Endometrium (tissue), 2 donors: ENCODE results near the gene TXN2.
A peak's percentile ranks its signal among the peaks of the same experiment; 100 is the strongest.

Experiments used
- FAIRE-seq: peaks from 2 replicates; lab custom pipeline; 2012; peaks lifted over from hg19 to GRCh38; lab: Jason Lieb, UNC
- donor health status: control.
- donor health status: control.

The TXN2 gene

GRCh38 chr22:36486619-36487384, 5.4 kb upstream of the TXN2 start:
- FAIRE-seq, result no peak

DNA sequence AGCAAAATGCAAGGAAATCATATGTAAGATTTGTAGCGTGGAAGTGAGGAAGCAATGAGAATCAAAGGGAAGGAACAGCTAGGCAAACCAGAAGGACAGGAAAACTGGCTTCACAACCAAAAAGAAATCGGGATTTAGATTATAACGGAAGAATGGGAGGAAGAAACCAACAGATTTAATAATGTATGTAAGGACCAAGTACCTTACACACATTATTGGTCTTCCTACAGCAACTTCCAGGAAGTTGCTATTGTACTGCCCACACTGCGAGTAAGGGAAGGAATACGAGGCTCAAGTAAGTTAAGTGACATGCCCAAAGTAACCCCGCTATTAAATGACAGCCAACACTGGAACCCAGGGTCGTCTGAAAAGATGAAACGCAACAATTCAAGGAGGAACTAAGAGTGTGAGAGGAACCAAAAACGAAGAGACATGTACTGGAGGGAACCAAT, 473 bp downstream of the TXN2 start:
- no peak for FAIRE-seq

DNA sequence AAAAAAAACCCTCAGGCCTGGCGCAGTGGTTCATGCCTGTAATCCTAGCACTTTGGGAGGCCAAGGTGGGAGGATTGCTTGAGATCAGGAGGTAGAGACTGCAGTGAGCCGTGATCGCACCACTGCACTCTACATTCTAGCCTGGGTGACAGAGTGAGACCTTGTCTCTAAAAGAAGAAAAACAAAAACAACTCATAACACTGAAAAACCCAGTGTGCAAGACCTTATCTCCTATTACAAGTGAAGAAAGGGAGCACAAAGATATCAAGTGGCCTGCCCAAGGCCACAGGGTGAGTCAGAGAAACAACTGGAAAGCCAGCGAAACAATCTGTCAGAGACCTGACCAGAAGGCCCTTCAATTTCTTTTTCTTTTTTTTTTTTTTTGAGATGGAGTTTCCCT, 2.5 kb downstream of the TXN2 start:
- no peak for FAIRE-seq

DNA sequence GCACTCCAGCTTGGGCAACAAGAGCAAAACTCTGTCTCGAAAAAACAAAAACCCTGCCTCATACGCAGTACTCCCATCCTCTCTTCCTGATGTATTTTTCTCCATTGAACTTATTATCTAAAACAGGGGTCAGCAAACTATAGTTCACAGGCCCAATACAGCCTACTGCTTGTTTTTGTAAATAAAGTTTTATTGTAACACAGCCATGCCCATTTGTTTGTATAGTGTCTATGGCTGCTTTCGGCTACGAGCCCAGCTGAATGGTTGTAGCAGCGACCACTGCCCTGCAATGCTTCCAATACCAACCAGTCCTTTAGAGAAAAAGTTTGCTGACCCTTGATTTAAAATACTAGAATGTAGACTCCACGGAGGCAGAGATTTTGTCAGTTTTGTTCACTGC, 6.1 kb downstream of the TXN2 start:
- no peak for FAIRE-seq

- FAIRE-seq, result no peak
Observed at GRCh38 chr22:36472689-36473088, 8.8 kb downstream of the TXN2 start.

- FAIRE-seq, result no peak
Observed at GRCh38 chr22:36471341-36471821, 10.1 kb downstream of the TXN2 start.

DNA sequence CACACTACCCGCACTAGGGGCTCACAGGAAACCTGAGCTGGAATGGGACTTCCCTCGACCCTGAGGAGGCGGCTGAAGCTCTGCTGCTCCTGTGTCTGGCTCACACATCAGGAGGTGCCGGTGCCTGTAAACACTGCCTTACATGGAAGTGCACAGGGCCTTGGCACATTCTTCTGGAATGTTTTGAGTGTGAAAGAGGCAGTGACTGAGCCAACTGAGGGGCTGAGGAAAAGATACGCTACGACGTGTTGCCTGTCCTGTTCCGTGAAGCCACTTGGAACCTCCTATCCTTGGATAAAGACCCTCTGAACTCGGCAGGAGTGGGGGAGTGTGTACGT, 10.5 kb downstream of the TXN2 start:
- no peak for FAIRE-seq

- peak; percentile 39 for FAIRE-seq
Observed at GRCh38 chr22:36470162-36470993, 11.1 kb downstream of the TXN2 start.

- FAIRE-seq, result no peak
Observed at GRCh38 chr22:36469094-36469710, 12.2 kb downstream of the TXN2 start.

- no peak for FAIRE-seq
Observed at GRCh38 chr22:36467946-36468345, 13.5 kb downstream of the TXN2 start.

DNA sequence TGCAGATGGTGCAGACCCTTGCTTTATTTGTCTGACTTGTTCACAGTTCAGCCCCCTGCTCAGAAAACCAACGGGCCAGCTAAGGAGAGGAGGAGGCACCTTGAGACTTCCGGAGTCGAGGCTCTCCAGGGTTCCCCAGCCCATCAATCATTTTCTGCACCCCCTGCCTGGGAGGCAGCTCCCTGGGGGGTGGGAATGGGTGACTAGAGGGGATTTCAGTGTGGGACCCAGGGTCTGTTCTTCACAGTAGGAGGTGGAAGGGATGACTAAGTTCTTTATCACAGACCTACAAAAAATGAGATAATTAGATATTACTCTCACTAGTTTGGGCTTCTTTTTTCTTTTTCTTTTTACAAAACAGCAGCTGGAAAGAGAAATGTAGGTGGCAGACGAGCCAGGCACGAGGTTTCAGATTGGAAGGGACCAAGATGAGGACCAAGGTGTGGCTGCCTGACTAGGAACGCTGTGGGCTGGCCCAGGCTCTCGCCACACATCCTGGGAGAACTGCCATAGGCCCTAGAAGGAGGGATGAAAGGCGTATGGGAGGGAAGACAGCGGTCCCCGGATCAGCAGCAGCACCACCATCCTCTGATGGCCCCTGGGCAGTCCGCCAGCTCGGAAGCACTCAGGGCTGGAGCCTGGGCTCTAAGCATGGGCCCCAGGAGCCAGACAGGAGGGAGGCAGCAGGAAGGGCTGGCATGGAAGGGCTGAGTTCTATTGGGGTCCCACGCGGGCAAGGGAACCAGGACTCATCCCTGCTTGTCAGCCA, 14.2 kb downstream of the TXN2 start:
- FAIRE-seq, result no peak

- FAIRE-seq, result no peak
Observed at GRCh38 chr22:36466258-36466657, 15.2 kb downstream of the TXN2 start.

- FAIRE-seq, result no peak
Observed at GRCh38 chr22:36465232-36466021, 16.0 kb downstream of the TXN2 start.

DNA sequence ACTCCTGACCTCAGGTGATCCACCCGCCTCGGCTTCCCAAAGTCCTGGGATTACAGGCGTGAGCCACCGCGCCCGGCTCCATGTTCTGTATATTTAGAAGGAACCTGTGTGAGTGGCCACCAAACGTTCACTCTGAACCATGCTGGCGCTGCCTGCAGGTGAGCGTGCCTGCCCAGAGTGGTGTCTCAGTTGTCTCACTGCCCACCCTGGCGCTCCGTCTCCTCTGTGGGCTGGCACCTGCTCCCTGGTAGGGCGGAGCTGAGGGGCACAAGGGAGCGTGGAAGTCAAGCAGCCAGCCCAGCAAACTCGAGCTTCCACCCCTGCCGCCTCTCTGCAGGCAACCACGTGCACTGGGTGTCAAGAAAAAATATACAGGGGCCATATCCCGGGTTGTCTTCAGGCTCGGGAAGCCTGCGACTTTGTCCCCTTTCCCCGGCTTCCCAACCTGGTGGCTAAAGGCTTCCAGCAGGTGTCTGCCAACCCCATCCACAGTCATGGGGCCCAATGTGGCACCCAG, 16.7 kb downstream of the TXN2 start:
- no peak for FAIRE-seq

DNA sequence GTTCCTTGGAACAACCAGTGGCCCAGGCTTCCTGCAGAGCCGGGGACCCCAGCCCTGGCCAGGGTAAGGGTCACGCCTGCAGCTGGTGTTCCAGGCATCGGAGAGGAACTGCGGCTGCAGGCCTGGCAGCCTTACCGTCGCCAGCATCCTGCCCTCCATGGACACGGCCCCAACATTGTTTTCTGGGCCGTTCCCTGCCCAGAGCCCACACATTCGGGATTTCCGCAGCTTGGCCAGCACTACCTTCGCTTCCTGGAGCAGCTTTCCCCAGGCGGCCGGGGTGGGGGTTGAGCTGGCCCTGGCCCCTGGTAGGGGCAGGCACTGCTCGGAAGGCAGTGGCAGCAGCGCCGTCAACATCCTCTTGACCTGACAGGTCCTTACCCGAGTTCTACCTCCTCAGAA, 17.7 kb downstream of the TXN2 start:
- no peak for FAIRE-seq

DNA sequence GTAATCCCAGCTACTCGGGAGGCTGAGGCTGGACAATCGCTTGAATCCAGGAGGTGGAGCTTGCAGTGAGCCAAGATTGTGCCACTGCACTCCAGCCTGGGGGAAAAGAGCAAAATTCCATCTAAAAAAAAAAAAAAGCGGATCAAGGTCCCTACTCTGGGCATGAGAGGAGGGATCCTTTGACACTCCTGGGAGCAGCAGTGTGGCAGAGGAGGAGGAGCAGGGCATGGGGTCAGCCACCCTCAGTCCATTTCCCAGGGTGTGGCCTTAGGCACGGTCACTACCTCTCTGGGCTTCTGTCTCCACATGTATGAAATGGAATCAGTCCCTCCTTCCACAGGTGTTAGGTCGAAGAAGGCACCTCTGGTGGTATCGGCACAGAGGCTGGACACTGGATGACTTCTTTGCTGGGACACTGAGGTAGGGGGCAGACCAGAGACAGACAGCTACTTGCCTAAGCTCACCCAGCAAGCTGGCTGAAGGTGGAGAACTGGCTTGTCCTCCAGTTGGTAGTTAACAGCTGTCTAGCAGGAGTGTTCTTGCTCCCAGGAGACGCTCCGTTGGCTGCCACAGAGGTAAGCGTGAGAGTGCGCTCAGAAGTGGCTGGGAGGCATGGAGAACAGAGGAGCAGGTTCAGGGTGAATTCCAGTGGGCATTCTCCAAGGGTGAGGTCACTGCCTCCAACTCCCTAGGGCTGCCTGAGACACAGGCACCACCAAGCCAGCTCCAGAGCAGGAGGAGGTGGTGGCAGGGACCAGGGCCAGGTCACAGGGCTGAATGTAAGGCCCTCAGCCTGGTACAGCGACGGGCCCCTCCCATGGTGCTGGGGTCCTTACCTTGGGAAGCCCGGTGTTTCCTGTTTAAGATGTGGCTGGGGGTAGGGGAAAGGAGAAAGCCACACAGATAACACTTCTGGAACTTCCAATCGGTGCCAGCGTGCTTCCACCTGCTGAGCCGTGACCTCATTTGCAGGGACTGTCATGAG, 19.5 kb downstream of the TXN2 start:
- no peak for FAIRE-seq

DNA sequence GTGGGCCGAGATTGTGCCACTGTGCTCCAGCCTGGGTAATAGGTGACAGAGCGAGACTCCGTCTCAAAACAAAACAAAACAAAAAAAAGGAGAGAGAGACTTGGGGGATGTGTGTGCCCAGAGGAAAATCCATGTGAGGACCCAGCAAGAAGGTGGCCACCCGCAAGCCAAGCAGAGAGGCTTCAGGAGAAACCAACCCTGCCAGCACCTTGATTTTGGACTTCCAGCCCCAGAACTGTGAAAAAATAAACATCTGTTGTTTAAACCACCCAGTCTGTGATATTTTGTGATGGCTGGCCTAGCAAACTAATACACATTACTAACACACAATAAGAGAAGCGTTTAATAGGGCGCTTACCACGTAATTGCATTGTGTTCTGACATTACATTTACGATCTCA, 21.2 kb downstream of the TXN2 start:
- no peak for FAIRE-seq

DNA sequence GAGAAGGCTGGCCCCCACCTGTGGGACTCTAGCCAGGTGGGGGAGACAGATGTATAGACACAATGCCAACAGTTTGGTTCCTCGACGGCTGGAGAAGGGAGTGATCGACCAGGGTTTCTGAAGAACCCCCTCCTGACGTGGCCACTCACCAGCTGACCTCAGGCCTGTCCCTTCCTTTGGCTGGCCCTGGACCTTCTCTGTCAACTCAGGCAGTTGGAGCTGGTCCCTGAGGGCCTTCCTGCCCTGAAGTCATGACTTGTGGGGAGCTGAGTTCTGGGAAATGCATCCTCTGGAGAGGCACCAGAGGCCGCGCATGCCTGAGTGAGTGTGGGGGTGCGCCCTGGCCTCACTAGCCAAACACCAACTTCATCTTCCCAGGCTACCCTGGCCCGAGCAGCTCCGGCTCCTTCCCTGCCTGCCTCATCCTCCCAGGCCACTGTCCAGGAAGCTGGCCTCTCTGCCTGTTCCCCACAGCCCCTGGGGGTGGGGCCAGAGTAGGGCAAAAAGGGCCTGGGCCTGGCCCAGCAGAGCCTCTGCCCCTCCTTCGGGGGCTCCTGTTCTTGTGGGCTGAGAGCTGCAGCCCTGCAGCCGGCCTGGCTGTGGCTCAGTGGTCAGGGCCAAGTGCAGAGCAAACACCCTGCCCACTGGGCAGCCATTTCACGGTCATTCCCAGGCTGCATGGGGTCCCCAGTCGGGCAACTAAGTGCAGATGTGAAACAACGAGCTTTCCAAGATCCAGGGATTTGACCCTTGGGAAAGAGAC, 23.6 kb downstream of the TXN2 start:
- no peak for FAIRE-seq

- FAIRE-seq, result no peak
Observed at GRCh38 chr22:36456464-36456845, 25.0 kb downstream of the TXN2 start.
